ENCODE measurements around the gene FAM234B.

- TF ChIP-seq, protein P1, sequence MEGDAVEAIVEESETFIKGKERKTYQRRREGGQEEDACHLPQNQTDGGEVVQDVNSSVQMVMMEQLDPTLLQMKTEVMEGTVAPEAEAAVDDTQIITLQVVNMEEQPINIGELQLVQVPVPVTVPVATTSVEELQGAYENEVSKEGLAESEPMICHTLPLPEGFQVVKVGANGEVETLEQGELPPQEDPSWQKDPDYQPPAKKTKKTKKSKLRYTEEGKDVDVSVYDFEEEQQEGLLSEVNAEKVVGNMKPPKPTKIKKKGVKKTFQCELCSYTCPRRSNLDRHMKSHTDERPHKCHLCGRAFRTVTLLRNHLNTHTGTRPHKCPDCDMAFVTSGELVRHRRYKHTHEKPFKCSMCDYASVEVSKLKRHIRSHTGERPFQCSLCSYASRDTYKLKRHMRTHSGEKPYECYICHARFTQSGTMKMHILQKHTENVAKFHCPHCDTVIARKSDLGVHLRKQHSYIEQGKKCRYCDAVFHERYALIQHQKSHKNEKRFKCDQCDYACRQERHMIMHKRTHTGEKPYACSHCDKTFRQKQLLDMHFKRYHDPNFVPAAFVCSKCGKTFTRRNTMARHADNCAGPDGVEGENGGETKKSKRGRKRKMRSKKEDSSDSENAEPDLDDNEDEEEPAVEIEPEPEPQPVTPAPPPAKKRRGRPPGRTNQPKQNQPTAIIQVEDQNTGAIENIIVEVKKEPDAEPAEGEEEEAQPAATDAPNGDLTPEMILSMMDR (IDR thresholded peaks at IDR 0.05): no peak
- no peak for TF ChIP-seq POLR2A (IDR thresholded peaks at IDR 0.05)
These were observed 60.2 kb downstream of the FAM234B start for GRCh38 chr12:13104409-13104808.
